ENCODE results near the gene GLRX5. TPM values are rescaled to one million over a fixed set of nuclear protein-coding genes. Genes with fewer than 3 reads are reported as not detected.

GLRX5 gene
- total and polyA plus RNA-seq, 12 donors = 32.7 to 134 (median 71.6) TPM

DNA sequence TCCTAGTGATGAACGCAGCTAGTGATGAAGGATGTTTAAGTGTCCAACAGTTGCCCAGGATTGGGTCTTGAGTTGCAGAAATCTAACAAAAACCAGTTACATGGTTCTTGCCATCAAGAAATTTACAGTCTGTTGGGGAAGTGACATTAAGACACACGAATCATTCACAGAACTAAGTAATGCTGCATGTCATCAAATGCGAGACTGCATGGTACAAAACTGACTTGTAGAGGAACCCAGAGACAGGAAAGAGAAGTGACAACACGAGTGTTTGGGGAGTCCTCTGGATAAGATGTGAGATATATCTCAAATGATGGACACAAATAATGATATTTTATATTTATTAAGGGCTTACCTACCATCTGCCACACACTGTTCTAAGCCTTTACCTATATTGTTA is 12.3 kb upstream of the GLRX5 start:
- H3K4me3 ChIP-seq = no peak overlapping the region
- 79 to 89% (median 83%) methylated on average over 4 of the region's 4 CpGs for WGBS, 4 donors
- no peaks in the 10 kb centered on the region for H3K27me3 ChIP-seq
- H3K36me3 ChIP-seq (replicated peaks in 1 of 2) = no peaks in the 10 kb centered on the region
- H3K9me3 ChIP-seq (replicated peaks in 1 of 3) = no peaks in the 10 kb centered on the region
- H3K4me1 ChIP-seq (replicated peaks in 1 of 2) = peaks cover 9 to 63% of the 10 kb centered on the region in 2 donors
- DNase-seq = peak in 2 of 7 donors; percentile 16 to 29
- intact Hi-C loops (cut with DNase I) = no loop called here
- H3K27ac ChIP-seq = no peak overlapping the region
- TF ChIP-seq POLR2A (IDR thresholded peaks at IDR 0.05) = no peak
- TF ChIP-seq, protein P1, sequence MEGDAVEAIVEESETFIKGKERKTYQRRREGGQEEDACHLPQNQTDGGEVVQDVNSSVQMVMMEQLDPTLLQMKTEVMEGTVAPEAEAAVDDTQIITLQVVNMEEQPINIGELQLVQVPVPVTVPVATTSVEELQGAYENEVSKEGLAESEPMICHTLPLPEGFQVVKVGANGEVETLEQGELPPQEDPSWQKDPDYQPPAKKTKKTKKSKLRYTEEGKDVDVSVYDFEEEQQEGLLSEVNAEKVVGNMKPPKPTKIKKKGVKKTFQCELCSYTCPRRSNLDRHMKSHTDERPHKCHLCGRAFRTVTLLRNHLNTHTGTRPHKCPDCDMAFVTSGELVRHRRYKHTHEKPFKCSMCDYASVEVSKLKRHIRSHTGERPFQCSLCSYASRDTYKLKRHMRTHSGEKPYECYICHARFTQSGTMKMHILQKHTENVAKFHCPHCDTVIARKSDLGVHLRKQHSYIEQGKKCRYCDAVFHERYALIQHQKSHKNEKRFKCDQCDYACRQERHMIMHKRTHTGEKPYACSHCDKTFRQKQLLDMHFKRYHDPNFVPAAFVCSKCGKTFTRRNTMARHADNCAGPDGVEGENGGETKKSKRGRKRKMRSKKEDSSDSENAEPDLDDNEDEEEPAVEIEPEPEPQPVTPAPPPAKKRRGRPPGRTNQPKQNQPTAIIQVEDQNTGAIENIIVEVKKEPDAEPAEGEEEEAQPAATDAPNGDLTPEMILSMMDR (IDR thresholded peaks at IDR 0.05) = no peak

DNA sequence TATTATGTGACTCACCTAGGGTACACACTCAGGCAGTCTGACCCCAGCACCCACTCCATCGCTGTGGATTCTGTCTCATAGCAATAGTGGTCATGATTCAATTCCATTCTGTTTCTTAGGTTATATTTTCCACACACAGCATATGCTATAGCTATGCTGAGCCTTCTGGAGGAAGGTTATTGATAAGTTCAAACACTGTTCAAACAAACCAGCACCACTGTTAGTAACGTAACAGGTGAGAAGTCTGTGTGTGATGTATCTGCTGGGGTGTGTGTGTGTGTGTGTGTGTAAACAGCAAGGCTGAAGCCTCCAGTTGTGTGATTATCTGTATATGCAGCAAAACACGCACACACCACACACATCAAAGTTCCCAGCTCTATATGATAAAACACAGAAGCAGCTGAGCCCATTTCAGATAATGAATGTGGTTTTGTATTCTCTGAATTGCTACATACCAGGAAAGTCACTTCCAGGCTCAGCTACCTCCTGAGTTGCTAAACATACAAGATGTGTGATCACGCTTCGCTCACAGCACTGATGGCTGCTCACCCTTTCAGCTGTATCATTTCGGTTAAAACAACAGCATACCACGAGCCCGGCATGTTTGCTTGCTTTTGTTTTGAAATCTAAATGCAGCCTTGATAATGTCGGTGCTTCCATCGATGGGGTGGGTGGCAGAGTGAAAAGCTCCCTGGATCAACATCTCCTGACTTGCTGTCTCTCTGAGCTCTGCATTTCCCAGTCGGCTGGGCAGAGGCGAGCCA is 11.6 kb upstream of the GLRX5 start:
- H3K36me3 ChIP-seq (replicated peaks in 1 of 2) = no peaks in the 10 kb centered on the region
- TF ChIP-seq POLR2A (IDR thresholded peaks at IDR 0.05) = no peak
- TF ChIP-seq, protein P1 (IDR thresholded peaks at IDR 0.05) = no peak
- no peaks in the 10 kb centered on the region for H3K9me3 ChIP-seq (replicated peaks in 1 of 3)
- intact Hi-C loops (cut with DNase I) = no loop called here
- 67 to 79% (median 71%) methylated on average over 12 of the region's 12 CpGs for WGBS, 4 donors
- no peaks in the 10 kb centered on the region for H3K27me3 ChIP-seq
- peaks cover 7 to 61% of the 10 kb centered on the region in 2 donors for H3K4me1 ChIP-seq (replicated peaks in 1 of 2)
- H3K4me3 ChIP-seq = no peak overlapping the region
- DNase-seq = peak in 3 of 7 donors; percentile 13 to 42 (median 17)
- peak overlapping the region in 2 of 5 donors; percentile 5 to 42 for H3K27ac ChIP-seq

DNA sequence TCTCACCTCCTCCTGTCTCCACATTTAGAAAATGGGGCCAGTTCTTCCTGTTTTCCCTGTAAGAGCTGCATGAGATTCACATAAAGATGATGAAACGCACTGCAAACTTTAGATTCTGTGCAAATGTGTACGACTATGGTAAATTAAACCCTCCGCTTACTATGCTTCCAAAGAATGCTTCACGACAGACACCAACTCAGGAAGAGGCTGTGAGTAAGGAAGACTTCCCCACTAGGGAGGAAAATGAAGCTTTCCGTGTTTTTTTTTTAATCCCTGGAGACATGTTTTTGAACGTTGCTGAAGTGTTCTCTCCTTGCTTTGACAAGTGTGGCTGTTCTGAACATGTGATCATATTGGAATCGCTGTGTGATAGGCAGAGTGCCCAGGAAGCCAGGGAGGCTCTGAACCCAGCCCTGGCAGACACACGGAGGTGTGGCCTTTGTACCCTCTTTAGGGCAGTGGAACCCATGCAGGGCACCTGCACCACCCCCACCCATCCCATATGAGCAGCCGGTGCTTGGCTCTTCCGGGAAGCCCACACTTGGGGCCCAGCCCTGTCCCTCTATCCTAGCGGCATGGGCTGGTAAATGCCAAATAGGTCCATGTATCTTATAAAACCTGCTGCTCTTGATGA is 10.9 kb upstream of the GLRX5 start:
- WGBS, 4 donors = 53 to 72% (median 55%) methylated on average over 8 to 11 of the region's 11 CpGs
- peak overlapping the region in 2 of 5 donors; percentile 5 to 42 for H3K27ac ChIP-seq
- no peaks in the 10 kb centered on the region for H3K36me3 ChIP-seq (replicated peaks in 1 of 2)
- no peak overlapping the region for H3K4me3 ChIP-seq
- H3K4me1 ChIP-seq (replicated peaks in 1 of 2) = peaks cover 12 to 61% of the 10 kb centered on the region in 2 donors
- intact Hi-C loops (cut with DNase I) = no loop called here
- DNase-seq = peak in 3 of 7 donors; percentile 19 to 62 (median 22)
- no peaks in the 10 kb centered on the region for H3K27me3 ChIP-seq
- H3K9me3 ChIP-seq (replicated peaks in 1 of 3) = no peaks in the 10 kb centered on the region
- TF ChIP-seq, protein P1 (IDR thresholded peaks at IDR 0.05) = no peak
- TF ChIP-seq POLR2A (IDR thresholded peaks at IDR 0.05) = no peak

DNA sequence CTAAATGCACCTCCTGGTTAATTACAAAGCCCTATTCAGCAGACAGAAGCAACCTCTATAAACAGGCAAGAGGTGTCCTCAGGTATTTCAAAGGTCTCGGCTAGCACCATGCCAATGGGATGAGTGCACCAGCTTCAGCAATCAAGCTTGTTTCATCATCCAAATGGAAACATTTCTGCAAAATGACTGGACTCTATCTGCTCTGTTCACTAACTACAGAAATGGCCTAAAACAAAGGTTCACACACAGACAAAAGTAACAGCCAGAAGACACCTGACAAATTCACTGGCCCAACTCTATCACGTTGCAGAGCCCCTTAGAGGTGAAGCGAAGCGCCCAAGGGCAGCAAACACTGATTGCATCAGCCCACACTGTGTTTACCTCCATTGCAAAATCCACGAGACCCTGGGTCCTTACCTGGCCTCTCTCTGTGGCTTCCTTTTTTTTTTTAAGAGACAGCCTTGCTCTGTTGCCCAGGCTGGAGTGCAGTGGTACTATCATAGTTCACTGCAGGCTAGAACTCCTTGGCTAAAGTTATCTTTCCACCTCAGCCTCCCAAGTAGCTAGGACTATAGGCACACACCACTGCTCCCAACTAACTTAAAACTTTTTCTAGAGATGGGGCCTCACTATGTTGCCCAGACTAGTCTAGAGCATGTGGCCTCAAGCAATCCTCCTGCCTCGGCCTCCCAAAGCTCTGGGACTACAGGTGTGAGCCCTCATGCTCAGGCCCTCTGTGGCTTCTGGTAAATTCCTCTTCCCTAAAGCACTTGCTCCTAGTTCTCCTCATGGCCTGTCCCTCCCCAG is 9.9 kb upstream of the GLRX5 start:
- WGBS, 4 donors = 74 to 84% (median 83%) methylated on average over 6 of the region's 6 CpGs

More for the DNA sequence above, 9.9 kb upstream of the GLRX5 start:
- no peaks in the 10 kb centered on the region for H3K36me3 ChIP-seq (replicated peaks in 1 of 2)
- H3K27ac ChIP-seq = no peak overlapping the region
- intact Hi-C loops (cut with DNase I) = loop anchor here in 1 of 2 donors (5.0 kb wide), 1 partner anchor 83 kb away; no protein-coding TSS in a partner anchor
- no peaks in the 10 kb centered on the region for H3K27me3 ChIP-seq
- TF ChIP-seq, protein P1 (IDR thresholded peaks at IDR 0.05) = no peak
- TF ChIP-seq POLR2A (IDR thresholded peaks at IDR 0.05) = no peak
- H3K9me3 ChIP-seq (replicated peaks in 1 of 3) = no peaks in the 10 kb centered on the region
- H3K4me1 ChIP-seq (replicated peaks in 1 of 2) = peaks cover 13 to 60% of the 10 kb centered on the region in 2 donors
- H3K4me3 ChIP-seq = no peak overlapping the region
- DNase-seq = peak in 3 of 7 donors; percentile 11 to 38 (median 15)

Measured in adrenal gland (tissue), 12 donors.